Pulmonary artery endothelial cell (primary cell): ENCODE measurements around the gene HMG20A. TPM values are rescaled to one million over a fixed set of nuclear protein-coding genes. Genes with fewer than 3 reads are reported as not detected.

Experiments used
- DNase-seq: peaks from one replicate; pipeline ENCODE4 v3.0.0-alpha.2; 2011; ENCODE audit warnings: low read depth, low spot score
- total RNA-seq: library from RNA; depleted of rRNA; stranded (reverse); fragments of >200 nt; gene quantifications from 2 replicates; pipeline ENCODE4 v1.2.3, GENCODE V29; 2014

Gene HMG20A
- total RNA-seq, 1 donor from 2014 or later = 35.4 TPM

DNA sequence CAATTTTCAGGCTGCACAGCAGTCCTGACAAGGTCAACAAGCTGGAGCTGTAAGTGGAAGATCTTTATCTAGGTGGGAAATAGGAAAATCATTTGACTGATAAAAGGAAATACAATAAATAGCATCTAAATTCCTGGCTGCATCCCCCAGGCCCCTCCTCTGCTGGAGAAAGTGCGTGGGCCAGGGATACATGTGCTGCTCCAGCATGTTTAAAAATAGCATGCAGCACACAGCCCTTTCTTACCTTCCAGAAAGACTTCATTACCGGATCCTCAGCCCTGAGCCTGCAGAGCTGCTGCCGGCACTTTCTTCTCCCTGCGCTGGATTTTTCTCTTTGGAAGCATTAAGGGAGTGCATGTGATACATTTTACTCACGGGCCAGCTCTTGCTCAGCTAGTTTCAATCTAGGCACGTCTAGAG is 77.3 kb downstream of the HMG20A start:
- DNase-seq = no peak

DNA sequence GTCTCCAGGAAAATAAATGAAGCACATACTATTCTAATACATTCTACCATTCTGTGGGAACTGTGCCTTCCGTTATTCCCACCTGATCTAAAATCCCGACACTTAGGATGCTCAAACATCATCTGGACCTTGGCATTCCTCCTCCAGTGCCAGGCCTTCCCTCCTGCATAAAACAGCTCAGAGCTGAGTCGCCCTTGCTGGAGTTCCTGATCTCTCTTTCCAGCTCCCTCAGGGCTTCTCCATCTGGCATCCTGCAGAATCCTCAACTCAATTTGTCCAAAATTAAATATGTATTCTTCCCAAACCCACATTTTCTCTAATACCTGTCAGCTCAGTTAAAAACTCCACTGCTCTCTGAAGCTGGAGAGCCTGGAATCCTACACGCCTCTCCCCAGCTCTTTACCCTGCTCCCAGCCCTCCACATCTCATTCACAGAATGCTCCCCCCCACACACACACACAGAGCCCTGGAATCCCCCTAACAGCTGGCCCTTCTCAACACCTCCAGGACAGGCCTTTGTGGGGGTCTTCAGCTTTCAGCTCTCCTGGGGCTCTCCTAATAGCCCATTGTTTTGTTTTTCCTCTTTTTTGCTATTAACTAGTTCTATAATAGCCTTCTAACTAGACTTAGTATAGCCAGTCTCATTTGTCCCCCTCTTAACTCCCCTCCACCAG is 78.5 kb downstream of the HMG20A start:
- no peak for DNase-seq

DNA sequence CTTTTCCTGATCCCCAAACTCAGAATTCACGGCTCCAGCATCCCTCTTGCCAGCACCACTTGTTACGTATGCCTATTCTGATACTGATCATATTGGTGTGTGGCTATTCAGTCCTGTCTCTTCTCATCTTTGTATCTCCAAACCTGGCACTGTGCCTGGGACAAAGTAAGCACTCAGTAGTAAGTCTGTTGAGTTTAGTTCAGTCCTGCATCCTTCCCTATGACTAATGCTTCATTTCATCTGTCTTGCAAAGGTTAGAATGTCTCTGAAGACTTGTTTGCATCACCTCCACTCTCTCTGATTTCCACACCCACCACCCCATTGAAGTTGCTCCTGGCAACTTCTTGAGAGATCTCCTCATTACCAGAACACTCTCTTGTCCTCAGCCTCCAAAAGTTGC is 80.3 kb downstream of the HMG20A start:
- no peak for DNase-seq

DNA sequence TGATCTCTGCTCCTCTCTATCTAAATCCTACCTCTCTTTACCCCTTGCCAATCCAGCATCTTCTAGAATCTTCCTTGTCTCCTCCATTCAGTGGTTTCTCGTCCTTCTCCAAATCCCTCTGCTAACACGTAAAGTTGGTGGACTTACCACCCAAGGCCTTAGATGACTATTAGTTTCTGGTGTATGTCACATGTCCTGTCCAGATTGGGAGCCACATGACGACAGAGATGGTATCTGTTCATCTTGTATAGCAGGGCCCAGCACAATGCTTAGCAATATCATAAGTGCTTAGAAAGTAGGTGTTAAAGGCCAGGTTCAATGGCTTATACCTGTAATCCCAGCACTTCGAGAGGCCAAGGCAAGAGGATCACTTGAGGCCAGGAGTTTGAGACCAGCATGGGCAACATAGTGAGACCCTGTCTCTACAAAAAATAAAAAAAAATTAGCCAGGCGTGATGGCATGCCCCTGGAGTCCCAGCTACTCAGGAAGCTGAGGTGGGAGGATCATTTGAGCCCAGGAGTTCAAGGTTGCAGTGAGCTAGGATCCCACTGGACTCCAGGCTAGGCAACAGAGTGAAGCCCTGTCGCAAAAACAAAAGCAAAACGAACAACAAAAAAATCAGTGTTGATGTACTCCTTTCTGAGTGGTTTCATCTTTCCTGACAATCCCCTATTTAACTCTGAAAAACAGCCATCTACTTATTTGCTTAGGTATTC is 81.8 kb downstream of the HMG20A start:
- no peak for DNase-seq

DNA sequence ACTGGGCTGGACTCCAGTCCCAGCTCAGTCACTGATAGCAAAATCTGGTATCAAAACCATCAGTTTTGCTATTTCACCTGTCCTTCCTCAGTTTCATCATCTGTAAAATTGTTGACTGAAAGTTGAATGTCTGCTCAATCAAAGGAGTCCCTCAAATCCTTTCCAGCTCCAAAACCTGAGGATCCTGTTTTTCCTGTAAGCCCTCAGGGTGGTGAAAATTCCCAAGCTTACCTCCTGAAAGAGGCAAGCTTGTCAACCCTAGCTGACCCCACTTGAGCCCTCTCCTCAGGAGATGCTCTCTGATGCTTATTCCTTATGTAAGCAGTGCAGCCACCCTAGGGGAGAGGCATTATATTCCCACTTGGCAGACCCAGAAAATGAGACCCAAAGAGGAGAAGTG is 82.6 kb downstream of the HMG20A start:
- no peak for DNase-seq

DNA sequence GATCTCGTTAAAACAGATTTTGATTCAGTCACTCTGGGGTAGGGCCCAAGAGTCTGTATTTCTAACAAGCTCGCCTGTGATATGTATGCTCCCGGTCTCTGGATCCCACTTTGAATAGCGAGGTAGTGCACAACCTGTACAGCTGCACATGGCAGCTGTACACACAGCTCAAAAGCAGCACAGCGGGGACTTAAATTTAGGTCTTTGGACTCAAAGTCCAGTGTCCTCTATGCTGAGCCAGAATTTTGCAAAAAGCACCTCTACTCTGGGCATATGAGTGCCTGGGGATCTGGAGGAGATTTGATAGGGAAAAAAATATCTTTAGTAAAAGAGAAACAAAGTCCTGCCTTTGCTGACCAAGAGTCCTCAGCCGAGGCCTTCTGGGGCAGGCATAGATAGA is 83.1 kb downstream of the HMG20A start:
- no peak for DNase-seq

DNA sequence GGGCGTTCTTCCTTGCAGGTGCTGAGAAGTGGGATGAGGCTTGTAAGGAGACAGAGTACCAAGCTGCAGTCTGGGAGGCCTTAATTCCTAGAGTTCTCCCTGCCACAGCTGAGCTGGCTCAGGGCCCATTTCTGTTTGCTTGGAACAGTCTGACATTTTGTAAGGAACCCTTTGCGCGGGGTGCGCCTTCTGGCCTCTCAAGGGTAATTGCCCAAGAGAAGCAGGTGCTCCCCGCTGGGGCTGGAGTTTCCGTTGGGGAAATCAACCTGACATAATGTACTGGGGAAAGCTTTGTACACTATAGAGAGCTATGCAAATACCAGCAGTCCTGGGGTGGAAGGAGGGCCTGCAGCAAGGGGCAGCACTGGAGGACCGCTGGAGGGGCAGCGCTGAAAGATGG is 83.6 kb downstream of the HMG20A start:
- DNase-seq = no peak

DNA sequence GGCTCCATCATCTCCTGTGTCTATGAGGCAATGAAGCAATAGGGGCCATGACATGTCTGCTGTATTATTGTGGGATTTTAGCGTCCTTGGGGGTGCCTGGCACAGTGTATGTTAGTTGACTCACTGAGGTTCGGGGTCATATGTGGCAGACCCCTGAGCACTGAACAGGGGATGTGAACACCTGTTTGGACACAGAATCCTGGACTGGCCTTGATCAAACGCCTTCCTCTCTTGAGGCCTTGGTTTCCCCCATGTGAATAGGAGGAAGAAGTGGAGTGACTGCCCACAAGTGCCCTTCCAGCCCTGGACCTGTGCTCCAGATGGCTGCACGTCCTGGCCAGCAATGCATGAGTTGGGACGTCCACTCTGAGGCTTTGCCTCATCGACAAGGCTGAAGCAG is 84.2 kb downstream of the HMG20A start:
- no peak for DNase-seq

DNA sequence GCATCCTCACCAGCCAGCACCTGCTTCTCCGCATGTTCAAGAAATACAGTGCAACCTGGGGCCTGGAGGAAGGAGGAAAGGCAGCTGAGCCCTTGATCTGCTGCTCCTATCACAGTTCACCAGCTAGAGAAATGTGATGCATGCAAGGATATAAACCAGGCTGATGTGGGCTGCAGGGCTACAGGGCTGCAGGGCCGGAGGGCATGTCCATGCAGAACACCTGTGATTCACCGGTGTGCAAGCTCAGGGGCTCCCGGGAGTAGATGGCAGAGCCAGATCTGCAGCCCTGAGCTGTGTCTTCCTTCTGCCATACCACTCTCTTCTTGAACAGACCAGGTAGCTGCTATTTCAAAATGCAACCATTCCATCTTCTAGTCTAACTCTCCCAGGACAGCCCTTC is 84.9 kb downstream of the HMG20A start:
- DNase-seq = no peak

DNA sequence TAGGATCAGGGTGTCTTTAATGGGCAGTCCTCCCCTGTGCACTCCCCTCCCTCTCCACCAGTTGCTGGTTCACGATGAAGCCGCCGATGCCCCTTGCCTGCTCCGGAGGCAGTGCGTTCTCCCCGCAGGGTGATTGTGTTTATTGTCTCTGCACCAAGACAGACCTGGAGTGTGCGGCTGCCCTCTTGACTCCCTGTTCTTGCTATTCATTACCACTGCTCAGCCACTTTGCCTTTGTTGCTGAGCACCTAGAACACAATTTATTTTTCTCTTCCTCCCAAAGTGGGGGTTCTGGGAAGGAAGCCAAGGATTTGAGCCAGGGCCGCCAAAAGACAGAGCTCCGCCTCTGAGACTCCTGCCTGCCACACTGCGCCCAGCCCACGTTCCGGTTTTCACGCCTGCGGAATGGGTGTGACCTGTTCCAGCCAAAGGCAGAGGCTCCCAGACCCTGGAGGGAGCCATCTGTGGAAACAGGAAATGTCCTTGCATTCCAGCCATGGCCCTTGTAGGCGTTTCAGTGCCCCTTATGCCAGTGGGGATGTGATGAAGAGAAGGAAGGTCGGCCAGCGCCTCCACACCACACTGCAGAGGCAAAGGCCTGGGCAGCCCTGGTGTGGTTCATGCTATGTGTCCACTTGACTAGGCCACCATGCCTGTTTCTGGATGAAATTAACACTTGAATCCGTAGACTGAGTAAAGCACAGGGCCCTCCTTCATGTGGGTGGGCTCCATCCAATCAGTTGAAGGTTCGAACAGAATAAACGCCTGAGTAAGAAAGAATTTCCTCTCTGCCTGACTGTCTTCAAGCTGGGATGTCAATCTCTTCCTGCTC is 85.8 kb downstream of the HMG20A start:
- DNase-seq = peak; percentile 68

DNA sequence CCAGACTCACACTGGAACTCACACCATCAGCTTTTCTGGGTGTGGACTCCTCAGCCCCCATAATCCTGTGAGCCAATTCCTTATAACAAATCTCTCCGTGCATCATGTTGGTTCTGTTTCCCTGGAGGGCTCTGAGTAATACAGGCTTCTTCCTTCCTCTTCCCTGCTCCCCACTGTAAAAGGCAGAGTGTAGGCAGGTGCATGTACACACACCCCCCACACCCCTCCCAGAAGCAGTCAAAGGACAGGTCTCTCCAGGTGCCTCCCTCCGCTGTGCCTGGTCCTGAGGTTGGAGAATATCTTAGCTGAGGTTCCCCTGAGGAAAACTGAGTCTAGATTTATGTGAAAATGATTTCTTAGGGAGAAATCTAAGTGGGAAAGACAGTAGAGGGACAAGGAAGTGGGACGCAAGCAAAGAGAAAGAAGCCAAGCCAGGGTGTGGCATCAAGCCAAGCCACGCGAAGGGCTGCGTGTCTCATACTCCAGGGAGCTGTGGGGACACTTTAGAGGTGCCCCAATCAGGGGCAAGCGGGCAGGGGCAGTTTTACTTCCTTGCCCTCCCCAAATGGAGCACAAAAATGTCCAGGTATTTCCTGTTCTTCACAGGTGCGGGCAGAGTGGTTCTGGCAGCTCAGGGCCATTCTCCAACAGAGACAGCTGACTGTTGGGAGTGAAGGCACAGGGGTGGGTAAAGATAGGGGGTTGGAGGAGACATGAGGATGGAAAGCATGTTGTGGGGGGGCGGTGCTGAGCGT is 86.6 kb downstream of the HMG20A start:
- no peak for DNase-seq

DNA sequence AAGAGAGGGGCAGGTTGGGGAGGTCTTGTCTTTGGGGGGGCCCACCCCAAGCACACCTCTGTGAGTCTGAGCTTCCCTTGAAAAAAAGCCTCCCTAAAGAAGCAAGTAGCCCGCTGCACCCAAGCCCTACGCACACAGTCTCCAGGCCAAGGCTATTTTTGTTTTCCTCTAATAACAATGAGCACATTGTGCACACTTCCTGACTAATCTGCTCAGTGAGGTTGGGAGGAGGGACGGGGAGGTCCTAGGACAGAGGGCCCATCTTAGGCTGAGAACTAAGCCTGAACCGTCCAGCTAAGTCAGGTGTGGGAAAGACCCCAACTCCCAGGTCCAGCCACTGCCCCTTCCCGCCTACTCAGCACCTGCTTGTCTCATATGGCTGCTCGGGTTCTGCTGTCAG is 87.2 kb downstream of the HMG20A start:
- DNase-seq = no peak

DNA sequence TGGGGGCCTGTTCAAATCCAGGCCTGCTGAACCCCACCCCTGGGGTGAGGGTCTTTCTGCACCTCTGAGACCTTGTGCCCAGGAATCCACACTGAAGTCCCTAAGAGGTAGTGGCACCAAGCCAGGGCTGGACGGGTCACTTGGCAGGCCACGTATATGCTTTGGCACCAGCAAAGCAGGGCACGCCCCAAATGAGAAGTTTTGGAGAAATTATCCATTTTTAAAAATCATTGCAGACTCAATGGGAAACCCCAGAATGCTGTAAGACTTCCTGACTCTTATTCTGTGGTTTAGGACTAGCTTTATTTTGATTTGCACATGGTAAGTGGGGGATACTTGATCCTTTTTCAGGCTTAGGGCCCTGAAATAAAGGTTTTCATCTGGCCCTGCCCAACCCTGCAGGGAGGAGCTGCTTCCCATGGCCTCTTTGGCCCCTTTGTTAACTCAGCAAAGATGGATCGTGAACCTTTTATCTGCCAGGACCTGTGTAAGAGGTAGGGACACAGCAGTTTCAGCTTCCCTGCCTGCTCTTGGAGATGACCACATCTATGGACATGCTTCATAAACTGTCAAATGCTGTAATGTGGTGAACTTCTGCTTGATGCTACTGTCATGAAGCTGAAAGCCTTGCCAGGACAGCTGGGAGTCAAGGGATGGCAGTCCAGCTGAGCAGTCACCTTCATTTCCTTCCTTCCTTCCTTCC is 88.0 kb downstream of the HMG20A start:
- no peak for DNase-seq

DNA sequence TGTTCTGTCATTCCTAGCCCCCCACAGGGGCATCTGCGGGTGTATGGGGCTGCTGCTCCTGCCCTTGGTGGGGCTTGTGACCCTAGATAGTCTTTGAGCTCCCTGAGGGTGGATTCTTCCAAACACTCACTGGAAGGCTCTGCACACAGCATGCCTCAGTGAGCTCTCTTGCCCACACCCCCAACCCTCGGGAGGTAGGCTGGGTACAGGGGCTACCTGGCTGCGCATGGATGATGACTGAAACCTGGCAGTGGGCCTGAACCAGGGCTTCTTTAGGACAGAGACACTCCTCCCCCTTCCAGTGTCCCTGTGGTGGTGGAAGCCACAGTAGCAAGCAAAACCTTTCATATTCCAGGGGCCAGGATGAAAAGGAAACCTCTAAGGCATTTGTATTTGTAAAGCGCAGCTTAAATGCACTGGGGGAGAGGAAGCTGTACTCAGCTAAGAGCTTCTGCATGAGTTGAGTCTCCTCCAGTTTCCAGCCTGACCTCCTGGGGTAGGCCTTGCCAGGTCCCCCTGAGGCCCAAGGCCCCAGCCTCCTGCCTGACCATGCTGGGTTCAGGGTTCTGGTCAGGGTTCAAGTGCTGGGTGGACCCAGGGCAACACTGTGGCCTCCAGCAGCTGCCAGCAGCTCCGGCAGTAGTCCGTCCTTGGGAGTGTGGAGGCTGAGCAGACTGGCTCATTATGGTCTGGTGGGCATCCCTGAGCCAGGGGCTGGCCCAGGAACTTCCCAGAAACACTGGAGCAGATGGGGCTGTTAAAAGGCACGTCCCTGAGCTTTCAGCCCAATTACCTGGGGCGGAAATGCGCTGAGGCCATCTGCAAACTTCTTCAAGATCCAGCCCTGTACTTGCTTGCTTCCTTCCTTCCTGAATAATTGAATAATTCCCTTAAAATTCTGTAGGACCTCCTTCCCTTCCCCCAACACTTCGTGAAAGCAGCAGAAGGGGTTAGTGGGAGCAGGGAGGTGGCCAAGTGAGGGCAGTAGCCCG is 89.7 kb downstream of the HMG20A start:
- no peak for DNase-seq

DNA sequence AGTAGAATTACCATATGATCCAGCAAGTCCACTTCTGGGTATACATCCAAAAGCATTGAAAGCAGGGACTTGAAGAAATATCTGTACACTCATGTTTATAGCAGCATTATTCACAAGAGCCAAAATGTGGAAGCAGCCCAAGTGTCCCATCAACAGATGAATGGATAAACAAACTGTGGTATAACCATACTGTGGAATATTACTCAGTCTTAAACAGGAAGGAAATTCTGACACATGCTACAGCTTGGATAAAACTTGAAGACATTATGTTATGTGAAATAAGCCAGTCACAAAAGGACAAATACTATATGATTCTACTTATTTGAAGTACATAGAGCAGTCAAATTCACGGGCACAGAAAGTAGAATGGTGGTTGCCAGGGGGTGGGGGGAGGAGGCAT is 91.2 kb downstream of the HMG20A start:
- no peak for DNase-seq

DNA sequence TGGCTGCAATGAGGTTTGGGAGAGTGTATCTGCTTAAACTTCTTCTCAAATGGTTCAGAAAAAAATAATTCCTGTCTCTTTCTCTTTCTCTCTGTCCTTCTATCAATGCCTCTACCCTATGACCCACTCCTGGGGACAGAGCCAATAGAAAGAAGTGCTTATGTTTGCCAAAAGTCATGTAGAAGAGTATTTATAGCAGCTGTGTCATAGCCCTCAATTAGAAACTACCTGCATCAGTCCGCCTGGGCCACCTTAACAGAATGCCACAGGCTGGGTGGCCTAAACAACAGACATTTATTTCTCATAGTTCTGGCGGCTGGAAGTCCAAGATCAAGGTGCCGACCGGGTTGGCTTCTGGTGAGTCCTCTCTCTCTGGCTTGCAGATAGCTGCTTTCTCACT is 92.5 kb downstream of the HMG20A start:
- no peak for DNase-seq

DNA sequence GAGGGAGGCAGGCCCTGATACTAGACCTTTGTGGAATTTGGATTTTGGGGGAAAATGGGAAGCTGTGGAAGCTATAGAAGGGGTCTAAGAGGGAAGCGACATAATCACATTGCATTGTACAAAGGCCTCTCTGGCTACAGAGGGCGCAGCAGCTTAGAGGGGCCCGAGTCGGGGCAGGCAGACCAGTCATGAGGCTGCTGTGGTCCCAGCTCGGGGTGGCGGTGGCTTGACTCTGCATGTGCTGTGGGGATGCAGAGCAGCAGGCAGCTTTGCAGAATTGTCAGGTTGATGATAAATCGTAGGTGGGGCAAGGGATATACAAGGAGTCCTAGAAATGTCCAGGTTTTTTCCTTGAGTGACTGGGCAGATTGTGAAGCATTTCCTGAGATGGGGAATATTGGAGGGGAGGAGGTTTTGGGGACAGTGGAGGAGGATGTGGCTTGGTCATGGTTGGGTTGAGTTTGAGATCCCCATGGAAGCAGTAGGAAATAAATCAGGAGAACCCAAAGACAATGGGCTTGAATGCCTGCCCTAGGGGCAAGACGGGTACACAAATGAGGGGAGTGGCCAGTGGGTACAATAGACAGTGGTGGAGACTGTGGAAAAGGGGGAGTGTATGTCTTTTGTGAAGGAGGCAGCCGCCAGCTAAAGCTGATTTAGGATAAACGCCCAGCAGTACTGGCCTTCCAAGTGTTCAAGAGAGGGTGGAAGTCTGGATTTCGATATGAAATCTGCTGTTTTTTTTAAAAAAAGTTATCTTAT is 94.1 kb downstream of the HMG20A start:
- DNase-seq = no peak

DNA sequence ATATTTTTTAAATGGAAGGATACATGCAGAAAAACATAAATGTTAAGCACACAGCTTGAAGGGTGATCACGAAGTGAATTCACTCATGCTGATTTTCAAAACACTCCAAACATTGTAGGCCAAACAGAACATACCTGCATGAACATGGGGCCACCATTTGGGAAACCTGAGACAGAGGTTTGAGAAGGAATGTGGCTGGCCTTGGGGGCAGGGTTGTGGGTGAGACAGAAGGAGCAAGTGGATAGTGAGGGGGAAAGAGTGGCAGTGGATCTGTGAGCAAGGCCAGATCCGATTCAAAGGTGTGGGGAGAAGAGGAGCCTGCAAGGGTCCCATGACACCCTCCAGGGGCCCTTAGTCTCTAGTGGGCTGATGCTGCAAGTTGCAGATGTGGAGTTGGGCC is 94.9 kb downstream of the HMG20A start:
- no peak for DNase-seq

DNA sequence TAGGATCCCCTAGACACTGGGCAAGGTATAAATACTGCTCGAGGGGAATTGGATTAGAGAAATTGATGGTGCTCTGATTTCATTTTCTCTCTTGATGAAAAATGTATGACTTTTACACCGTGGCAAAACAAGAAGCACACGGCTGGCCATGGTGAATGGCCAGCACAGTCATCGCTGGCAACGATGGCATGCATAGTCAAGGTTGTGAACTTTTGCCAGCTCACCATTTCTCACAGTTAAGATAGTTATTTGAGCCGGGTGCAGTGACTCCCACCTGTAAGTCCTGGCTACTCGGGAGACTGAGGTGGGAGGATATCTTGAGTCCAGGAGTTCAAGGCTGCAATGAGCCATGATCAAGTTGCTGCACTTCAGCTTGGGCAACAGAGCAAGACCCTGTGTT is 95.4 kb downstream of the HMG20A start:
- DNase-seq = no peak
